HCT116 (cell line): ENCODE results near the gene GRIK3. TPM values are rescaled to one million over a fixed set of nuclear protein-coding genes. Genes with fewer than 3 reads are reported as not detected.

Source experiments
- ATAC-seq: fragments of 200-7000 bp; cut with Tn5 transposase; 2 replicates; pipeline ENCODE4 v1.9.1; 2020; ENCODE audit warnings: mild to moderate bottlenecking, moderate library complexity
- BruUV-seq: library from RNA; stranded (reverse); fragments of 400-500 nt; replicated peaks from 2 replicates; lab custom pipeline; 2021; lab: Mats Ljungman, UMichigan
- CTCF ChIA-PET: fragments of 300-600 bp; sonication (Branson Sonifier 250); formaldehyde crosslinking; loops from one replicate; lab custom pipeline; 2021; ENCODE audit warnings: antibody characterized with exemption; lab: Charles Lee
- POLR2A ChIA-PET: fragments of 300-600, 350-600 bp; sonication (Branson Sonifier 250); formaldehyde crosslinking; loops from one replicate; lab custom pipeline; 2021; ENCODE audit warnings: antibody characterized with exemption; lab: Charles Lee
- RAD21 ChIA-PET, 2 experiments: fragments of 300-600 bp; sonication (Branson Sonifier 250); formaldehyde crosslinking; loops; one replicate each; lab custom pipeline; 2023; ENCODE audit warnings: low total read pairs in 2 of 2; ENCODE audit not compliant: uncharacterized antibody in 2 of 2, unreplicated experiment in 2 of 2, low non-redundant PET in 1 of 2; lab: Charles Lee
- DNase-seq: peaks from one replicate; pipeline ENCODE4 v3.0.0-alpha.2; 2010; ENCODE audit warnings: low read depth, low spot score
- H2AFZ ChIP-seq: fragments of 200-600 bp; shearing (Covaris generic), sonication (generic); 2 replicates; pipeline ENCODE4 v1.6.1; 2017; ENCODE audit warnings: low read depth, mixed run types, mixed read lengths, antibody characterized with exemption, low read length; ENCODE audit not compliant: poor library complexity, severe bottlenecking
- H3K27ac ChIP-seq: 2 replicates; pipeline ENCODE4 v1.5.1; 2012; ENCODE audit warnings: low read depth, low read length
- H3K27me3 ChIP-seq: fragments of 200-600 bp; sonication (generic); 2 replicates; pipeline ENCODE4 v1.6.1; 2016; ENCODE audit warnings: mixed run types, low read length, mixed read lengths; ENCODE audit not compliant: insufficient read depth
- H3K36me3 ChIP-seq, 2 experiments: fragments of 200-500 bp in 1 of 2; fragments of 200-600 bp in 1 of 2; sonication (Bioruptor generic) in 1 of 2; sonication (generic) in 1 of 2; 2 replicates each; pipeline versions ENCODE4 v1.5.1 to v1.6.1; 2014 to 2016; ENCODE audit warnings: low read length in 2 of 2, inconsistent platforms in 1 of 2, mixed read lengths in 1 of 2, mixed run types in 1 of 2; ENCODE audit not compliant: insufficient read depth in 2 of 2, control insufficient read depth in 1 of 2
- H3K4me1 ChIP-seq, 2 experiments: fragments of 200-600 bp in 1 of 2; sonication (generic) in 1 of 2; 2 replicates each; pipeline versions ENCODE4 v1.5.1 to v1.6.1; 2012 to 2017; ENCODE audit warnings: low read length in 2 of 2, inconsistent platforms in 1 of 2, mild to moderate bottlenecking in 1 of 2, mixed read lengths in 1 of 2, mixed run types in 1 of 2, moderate library complexity in 1 of 2; ENCODE audit not compliant: insufficient read depth in 2 of 2, control insufficient read depth in 1 of 2
- H3K4me2 ChIP-seq: fragments of 200-600 bp; sonication (generic); 2 replicates; pipeline ENCODE4 v1.6.1; 2017; ENCODE audit warnings: mixed run types, low read length, mixed read lengths
- H3K4me3 ChIP-seq, 2 experiments: fragments of 200-600 bp in 1 of 2; sonication (generic) in 1 of 2; replicated peaks in 1 of 2; 2 replicates each; pipeline ENCODE4 v1.5.1; 2011 to 2016; ENCODE audit warnings: low read length in 2 of 2, control low read depth in 1 of 2, low read depth in 1 of 2, mild to moderate bottlenecking in 1 of 2, mixed read lengths in 1 of 2, mixed run types in 1 of 2
- H3K79me2 ChIP-seq: fragments of 200-600 bp; sonication (generic); 2 replicates; pipeline ENCODE4 v1.6.1; 2017; ENCODE audit warnings: mild to moderate bottlenecking, mixed run types, low read length, moderate library complexity, mixed read lengths; ENCODE audit not compliant: insufficient read depth
- H3K9ac ChIP-seq: fragments of 200-600 bp; sonication (generic); 2 replicates; pipeline ENCODE4 v1.6.1; 2016; ENCODE audit warnings: low read length, mixed read lengths
- H3K9me2 ChIP-seq: fragments of 200-600 bp; sonication (generic), shearing (Covaris generic); 2 replicates; pipeline ENCODE4 v1.6.1; 2017; ENCODE audit warnings: mixed run types, mild to moderate bottlenecking, moderate library complexity; ENCODE audit not compliant: insufficient read depth
- H3K9me3 ChIP-seq, 2 experiments: fragments of 200-500 bp in 1 of 2; fragments of 200-600 bp in 1 of 2; sonication (Bioruptor generic) in 1 of 2; sonication (generic) in 1 of 2; 2 replicates each; pipeline ENCODE4 v1.6.1; 2014 to 2017; ENCODE audit warnings: low read length in 2 of 2, mixed read lengths in 2 of 2, inconsistent platforms in 1 of 2, low read depth in 1 of 2, mild to moderate bottlenecking in 1 of 2, mixed run types in 1 of 2, moderate library complexity in 1 of 2; ENCODE audit not compliant: control insufficient read depth in 1 of 2, insufficient read depth in 1 of 2
- H4K20me1 ChIP-seq: fragments of 200-600 bp; sonication (generic), shearing (Covaris generic); 2 replicates; pipeline ENCODE4 v1.6.1; 2017; ENCODE audit warnings: mixed run types, mild to moderate bottlenecking, moderate library complexity; ENCODE audit not compliant: insufficient read depth
- ATF3 ChIP-seq: IDR thresholded peaks from 2 replicates; pipeline ENCODE4 v1.6.1; 2012
- CEBPB ChIP-seq: IDR thresholded peaks from 2 replicates; pipeline ENCODE4 v1.6.1; 2012; ENCODE audit warnings: low read depth
- EGR1 ChIP-seq: IDR thresholded peaks from 2 replicates; pipeline ENCODE4 v1.6.1; 2012; ENCODE audit warnings: low read depth
- ELF1 ChIP-seq: IDR thresholded peaks from 2 replicates; pipeline ENCODE4 v1.6.1; 2012; ENCODE audit warnings: low read depth, borderline replicate concordance
- EZH2 ChIP-seq: fragments of 200-600 bp; sonication (generic); IDR thresholded peaks from 2 replicates; pipeline ENCODE4 v1.6.1; 2017; ENCODE audit warnings: antibody characterized with exemption, mixed run types
- EZH2phosphoT487 ChIP-seq: fragments of 200-600 bp; IDR thresholded peaks from 2 replicates; pipeline ENCODE4 v1.6.1; 2018; ENCODE audit warnings: antibody characterized with exemption, borderline replicate concordance
- JUND ChIP-seq: IDR thresholded peaks from 2 replicates; pipeline ENCODE4 v1.6.1; 2012
- POLR2A ChIP-seq: IDR thresholded peaks from 2 replicates; pipeline ENCODE4 v1.7.0; 2011; ENCODE audit warnings: borderline replicate concordance; ENCODE audit not compliant: insufficient read depth, insufficient read length; ENCODE audit errors: extremely low read depth
- POLR2AphosphoS5 ChIP-seq: IDR thresholded peaks from 2 replicates; pipeline ENCODE4 v1.6.1; 2011; ENCODE audit warnings: mild to moderate bottlenecking, low read depth, low read length, moderate library complexity
- RAD21 ChIP-seq: IDR thresholded peaks from 2 replicates; pipeline ENCODE4 v1.6.1; 2012; ENCODE audit warnings: low read depth, mild to moderate bottlenecking
- SRF ChIP-seq: IDR thresholded peaks from 2 replicates; pipeline ENCODE4 v1.6.1; 2012; ENCODE audit warnings: low read depth
- TCF7L2 ChIP-seq: IDR thresholded peaks from 2 replicates; pipeline ENCODE4 v1.7.0; 2011; ENCODE audit warnings: borderline replicate concordance, inconsistent platforms; ENCODE audit not compliant: insufficient read depth, insufficient read length; ENCODE audit errors: extremely low read depth
- ZBTB33 ChIP-seq: IDR thresholded peaks from 2 replicates; pipeline ENCODE4 v1.6.1; 2011; ENCODE audit warnings: mild to moderate bottlenecking, low read length, moderate library complexity; ENCODE audit not compliant: insufficient replicate concordance; ENCODE audit errors: extremely low read depth
- intact Hi-C: fragments of 100-400 bp; cut with micrococcal nuclease; formaldehyde crosslinking; loops from 2 replicates; pipeline ENCODE4 v1.10.0; 2022
- total RNA-seq: library from RNA; stranded (reverse); gene quantifications from one replicate; pipeline ENCODE4 v1.2.1, GENCODE V29; 2021; ENCODE audit not compliant: unreplicated experiment
- TF ChIP-seq, protein P1 (sequence below): IDR thresholded peaks from 2 replicates; pipeline ENCODE4 v1.6.1; 2012; ENCODE audit warnings: low read depth
- TF ChIP-seq, protein P2 (sequence below): IDR thresholded peaks from 2 replicates; pipeline ENCODE4 v1.6.1; 2012

GRIK3 gene
- total RNA-seq, 1 experiment from 2014 or later, result not detected

DNA sequence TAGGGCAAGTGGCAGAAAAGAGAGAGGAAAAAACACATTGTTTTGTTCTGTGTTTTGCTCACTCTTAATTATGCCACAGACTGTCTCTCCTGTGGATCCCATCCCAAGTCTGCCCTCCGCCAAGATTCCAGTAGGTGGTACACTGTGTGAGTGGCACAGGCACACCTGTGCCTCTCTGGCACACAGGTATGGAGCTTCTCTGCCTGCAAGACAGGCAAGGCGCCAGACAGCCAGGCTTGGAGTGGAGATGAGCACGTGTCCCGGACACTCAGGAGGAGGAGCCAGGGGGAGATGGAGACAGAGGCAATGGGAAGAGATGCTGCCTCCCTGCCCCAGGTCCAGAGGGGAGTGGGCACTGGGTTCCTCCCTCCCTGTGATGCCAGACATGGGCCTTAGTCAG, 6.5 kb upstream of the GRIK3 start:
- H3K36me3 ChIP-seq, result no peaks in the 10 kb centered on the region
- RAD21 ChIA-PET, result no interaction called here
- no TSS peak for BruUV-seq
- H3K79me2 ChIP-seq, result no peaks in the 10 kb centered on the region
- H3K9ac ChIP-seq, result no peak overlapping the region
- no peak overlapping the region for H3K4me2 ChIP-seq
- no peak overlapping the region for H3K27ac ChIP-seq
- TF ChIP-seq, protein P1, sequence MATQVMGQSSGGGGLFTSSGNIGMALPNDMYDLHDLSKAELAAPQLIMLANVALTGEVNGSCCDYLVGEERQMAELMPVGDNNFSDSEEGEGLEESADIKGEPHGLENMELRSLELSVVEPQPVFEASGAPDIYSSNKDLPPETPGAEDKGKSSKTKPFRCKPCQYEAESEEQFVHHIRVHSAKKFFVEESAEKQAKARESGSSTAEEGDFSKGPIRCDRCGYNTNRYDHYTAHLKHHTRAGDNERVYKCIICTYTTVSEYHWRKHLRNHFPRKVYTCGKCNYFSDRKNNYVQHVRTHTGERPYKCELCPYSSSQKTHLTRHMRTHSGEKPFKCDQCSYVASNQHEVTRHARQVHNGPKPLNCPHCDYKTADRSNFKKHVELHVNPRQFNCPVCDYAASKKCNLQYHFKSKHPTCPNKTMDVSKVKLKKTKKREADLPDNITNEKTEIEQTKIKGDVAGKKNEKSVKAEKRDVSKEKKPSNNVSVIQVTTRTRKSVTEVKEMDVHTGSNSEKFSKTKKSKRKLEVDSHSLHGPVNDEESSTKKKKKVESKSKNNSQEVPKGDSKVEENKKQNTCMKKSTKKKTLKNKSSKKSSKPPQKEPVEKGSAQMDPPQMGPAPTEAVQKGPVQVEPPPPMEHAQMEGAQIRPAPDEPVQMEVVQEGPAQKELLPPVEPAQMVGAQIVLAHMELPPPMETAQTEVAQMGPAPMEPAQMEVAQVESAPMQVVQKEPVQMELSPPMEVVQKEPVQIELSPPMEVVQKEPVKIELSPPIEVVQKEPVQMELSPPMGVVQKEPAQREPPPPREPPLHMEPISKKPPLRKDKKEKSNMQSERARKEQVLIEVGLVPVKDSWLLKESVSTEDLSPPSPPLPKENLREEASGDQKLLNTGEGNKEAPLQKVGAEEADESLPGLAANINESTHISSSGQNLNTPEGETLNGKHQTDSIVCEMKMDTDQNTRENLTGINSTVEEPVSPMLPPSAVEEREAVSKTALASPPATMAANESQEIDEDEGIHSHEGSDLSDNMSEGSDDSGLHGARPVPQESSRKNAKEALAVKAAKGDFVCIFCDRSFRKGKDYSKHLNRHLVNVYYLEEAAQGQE, result no peak
- TF ChIP-seq EGR1 (no peak), POLR2AphosphoS5 (no peak), ZBTB33 (no peak), ATF3 (no peak), EZH2 (no peak), CEBPB (no peak), EZH2phosphoT487 (no peak), SRF (no peak), JUND (no peak), POLR2A (no peak), TCF7L2 (no peak), RAD21 (no peak), ELF1 (no peak)
- TF ChIP-seq, protein P2, sequence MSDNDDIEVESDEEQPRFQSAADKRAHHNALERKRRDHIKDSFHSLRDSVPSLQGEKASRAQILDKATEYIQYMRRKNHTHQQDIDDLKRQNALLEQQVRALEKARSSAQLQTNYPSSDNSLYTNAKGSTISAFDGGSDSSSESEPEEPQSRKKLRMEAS, result no peak
- TF ChIP-seq, all 23 proteins: peak for 0
- Histone ChIP-seq H3K27me3 (peaks cover 54% of the 10 kb centered on the region), H3K4me1 (no peaks in the 10 kb centered on the region), H3K9me2 (no peaks in the 10 kb centered on the region), H3K9me3 (no peaks in the 10 kb centered on the region), H3K4me3 (no peak overlapping the region), H4K20me1 (no peaks in the 10 kb centered on the region), H2AFZ (no peak overlapping the region)
- ChIA-PET POLR2A (no interaction called here), CTCF (no interaction called here)
- intact Hi-C loops, result no loop called here
- peak; percentile 48 for ATAC-seq
- no peak for DNase-seq
